Upper lobe of left lung (tissue), 4 donors: ENCODE data around the gene PLPPR1.

ENCODE experiments used
- POLR2A ChIP-seq, 4 donors: fragments of 450-650 bp; IDR thresholded peaks; one replicate each; pipeline ENCODE4 v1.5.1; 2016 to 2017; ENCODE audit warnings: antibody characterized with exemption in 4 of 4, mild to moderate bottlenecking in 2 of 4
- TF ChIP-seq, protein P1 (sequence below), 6 experiments: fragments of 450-650 bp in 4 of 6; fragments of 200-600 bp in 2 of 6; sonication (generic) in 2 of 6; IDR thresholded peaks; one replicate each; pipeline ENCODE4 v1.5.1; 2016 to 2019; ENCODE audit warnings: antibody characterized with exemption in 6 of 6

DNA sequence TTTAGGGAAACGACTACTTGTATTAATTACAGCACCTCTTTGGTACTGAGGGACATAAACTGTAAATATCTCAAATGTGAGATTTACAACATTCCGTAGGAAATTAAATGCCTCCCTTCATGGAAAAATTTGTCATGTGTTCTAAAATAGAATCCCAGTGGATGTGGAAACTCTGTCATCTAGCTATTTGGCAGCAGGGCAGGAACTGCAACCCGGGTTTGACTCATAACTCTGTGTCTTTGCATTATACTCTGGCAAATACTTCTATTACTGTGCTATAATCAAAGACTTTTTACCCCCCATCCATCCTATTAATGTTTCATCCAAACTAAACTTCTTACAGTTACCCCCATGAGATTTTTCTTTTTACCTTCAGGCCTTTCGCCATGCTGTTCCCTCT, 6.6 kb downstream of the PLPPR1 start:
- TF ChIP-seq, protein P1, sequence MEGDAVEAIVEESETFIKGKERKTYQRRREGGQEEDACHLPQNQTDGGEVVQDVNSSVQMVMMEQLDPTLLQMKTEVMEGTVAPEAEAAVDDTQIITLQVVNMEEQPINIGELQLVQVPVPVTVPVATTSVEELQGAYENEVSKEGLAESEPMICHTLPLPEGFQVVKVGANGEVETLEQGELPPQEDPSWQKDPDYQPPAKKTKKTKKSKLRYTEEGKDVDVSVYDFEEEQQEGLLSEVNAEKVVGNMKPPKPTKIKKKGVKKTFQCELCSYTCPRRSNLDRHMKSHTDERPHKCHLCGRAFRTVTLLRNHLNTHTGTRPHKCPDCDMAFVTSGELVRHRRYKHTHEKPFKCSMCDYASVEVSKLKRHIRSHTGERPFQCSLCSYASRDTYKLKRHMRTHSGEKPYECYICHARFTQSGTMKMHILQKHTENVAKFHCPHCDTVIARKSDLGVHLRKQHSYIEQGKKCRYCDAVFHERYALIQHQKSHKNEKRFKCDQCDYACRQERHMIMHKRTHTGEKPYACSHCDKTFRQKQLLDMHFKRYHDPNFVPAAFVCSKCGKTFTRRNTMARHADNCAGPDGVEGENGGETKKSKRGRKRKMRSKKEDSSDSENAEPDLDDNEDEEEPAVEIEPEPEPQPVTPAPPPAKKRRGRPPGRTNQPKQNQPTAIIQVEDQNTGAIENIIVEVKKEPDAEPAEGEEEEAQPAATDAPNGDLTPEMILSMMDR (IDR thresholded peaks at IDR 0.05): no peak
- no peak for TF ChIP-seq POLR2A (IDR thresholded peaks at IDR 0.05)
